Activated CD4-positive, alpha-beta T cell treated with anti-CD3 and anti-CD28 coated beads, Interleukin-2, amount 10 ng/mL, durations not matched to agents 24 days and 14 days (primary cell): ENCODE results near the gene NDUFA11. TPM values are rescaled to one million over a fixed set of nuclear protein-coding genes. Genes with fewer than 3 reads are reported as not detected.
"Not testable (repeated sequence)": the region's sequence is repeated elsewhere in the genome, so short reads cannot be mapped to it uniquely, and the experiment has no call there.

Experiments
- DNase-seq: peaks from one replicate; pipeline ENCODE4 v3.0.0; 2022
- H3K27ac Mint-ChIP-seq: one replicate; pipeline ENCODE4 v1.8.0; 2022; ENCODE audit warnings: mild to moderate bottlenecking, mixed read lengths
- H3K27me3 Mint-ChIP-seq: one replicate; pipeline ENCODE4 v1.8.0; 2022; ENCODE audit warnings: mixed read lengths
- H3K36me3 Mint-ChIP-seq: one replicate; pipeline ENCODE4 v1.8.0; 2022; ENCODE audit warnings: low read depth, mild to moderate bottlenecking, mixed read lengths
- H3K4me1 Mint-ChIP-seq: one replicate; pipeline ENCODE4 v1.8.0; 2021; ENCODE audit warnings: mixed read lengths
- H3K4me3 Mint-ChIP-seq: one replicate; pipeline ENCODE4 v1.8.0; 2022; ENCODE audit warnings: mild to moderate bottlenecking, moderate library complexity, mixed read lengths
- H3K9me3 Mint-ChIP-seq: one replicate; pipeline ENCODE4 v1.8.0; 2021; ENCODE audit warnings: mixed read lengths
- intact Hi-C: fragments of 100-400 bp; cut with micrococcal nuclease; formaldehyde crosslinking; loops from one replicate; pipeline ENCODE4 v1.15.1; 2023
- total RNA-seq: library from RNA; stranded (reverse); gene quantifications from 2 replicates; pipeline ENCODE4 v1.2.3, GENCODE V29; 2022

Gene NDUFA11
- total RNA-seq, 1 donor from 2014 or later = 251 TPM

DNA sequence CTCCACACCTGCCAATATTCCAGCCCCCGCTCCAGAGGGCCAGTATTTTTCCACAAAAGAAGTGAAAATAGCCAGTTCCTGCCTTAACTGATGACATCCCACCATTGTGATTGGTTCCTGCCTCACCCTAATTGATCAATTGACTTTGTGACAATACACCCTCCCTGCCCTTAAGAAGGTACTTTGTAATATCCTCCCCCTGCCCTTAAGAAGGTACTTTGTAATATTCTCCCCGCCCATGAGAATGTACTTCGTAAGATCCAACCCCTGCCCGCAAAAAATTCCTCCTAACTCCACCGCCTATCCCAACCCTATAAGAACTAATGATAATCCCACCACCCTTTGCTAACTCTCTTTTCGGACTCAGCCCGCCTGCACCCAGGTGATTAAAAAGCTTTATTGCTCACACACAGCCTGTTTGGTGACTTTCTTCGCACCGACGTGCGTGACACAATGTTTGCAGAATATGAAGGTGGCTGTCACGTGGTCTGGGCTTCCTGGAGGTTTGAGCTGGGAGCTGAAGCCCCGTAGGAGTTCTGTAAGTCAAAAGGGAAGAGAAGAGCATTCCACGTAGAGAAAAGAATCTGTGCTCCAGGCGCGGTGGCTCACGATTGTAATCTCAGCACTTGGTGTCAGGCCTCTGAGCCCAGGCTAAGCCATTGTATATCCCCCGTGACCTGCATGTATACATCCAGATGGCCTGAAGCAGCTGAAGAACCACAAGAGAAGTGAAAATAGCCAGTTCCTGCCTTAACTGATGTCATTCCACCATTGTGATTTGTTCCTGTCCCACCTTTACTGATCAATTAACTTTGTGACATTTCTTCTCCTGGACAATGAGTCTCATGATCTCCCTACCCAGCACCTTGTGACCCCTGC lies 46.1 kb downstream of the NDUFA11 start:
- Mint-ChIP-seq H3K27me3 (no peaks in the 10 kb centered on the region), H3K36me3 (no peaks in the 10 kb centered on the region), H3K9me3 (no peaks in the 10 kb centered on the region), H3K4me3 (no peak overlapping the region), H3K4me1 (no peaks in the 10 kb centered on the region), H3K27ac (no peak overlapping the region)
- DNase-seq = no peak
- intact Hi-C loops = no loop called here

DNA sequence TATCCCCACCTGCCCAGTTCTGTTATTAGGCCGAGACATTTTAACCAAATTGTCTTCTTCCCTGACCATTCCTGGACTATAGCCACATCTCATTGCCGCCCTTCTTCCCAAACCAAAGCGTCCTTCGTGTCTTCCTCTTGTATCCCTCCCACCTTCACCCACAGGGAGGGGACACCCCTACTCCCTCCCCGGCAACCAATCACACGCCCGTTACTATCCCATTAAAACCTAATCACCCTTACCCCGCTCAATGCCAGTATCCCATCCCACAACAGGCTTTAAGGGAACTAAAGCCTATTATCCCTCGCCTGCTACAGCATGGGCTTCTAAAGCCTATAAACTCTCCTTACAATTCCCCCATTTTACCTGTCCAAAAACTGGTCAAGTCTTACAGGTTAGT lies 48.4 kb downstream of the NDUFA11 start:
- H3K36me3 Mint-ChIP-seq, DNase-seq, H3K4me3 Mint-ChIP-seq, H3K9me3 Mint-ChIP-seq, H3K27ac Mint-ChIP-seq, intact Hi-C loops, H3K27me3 Mint-ChIP-seq, H3K4me1 Mint-ChIP-seq: not testable (repeated sequence)

DNA sequence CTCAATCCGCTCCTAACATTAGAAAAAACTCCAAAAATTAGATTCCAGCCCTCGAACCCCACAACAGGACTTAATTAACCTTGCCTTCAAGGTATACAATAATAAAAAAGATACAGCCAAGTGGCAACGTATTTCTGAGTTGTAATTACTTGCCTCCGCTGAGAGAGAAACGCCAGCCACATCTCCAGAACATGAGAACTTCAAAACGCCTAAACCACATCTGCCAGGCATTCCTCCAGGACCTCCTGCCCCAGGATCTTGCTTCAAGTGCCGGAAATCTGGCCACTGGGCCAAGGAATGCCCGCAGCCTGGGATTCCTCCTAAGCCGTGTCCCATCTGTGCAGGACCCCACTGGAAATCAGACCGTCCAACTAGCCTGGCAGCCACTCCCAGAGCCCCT lies 49.5 kb downstream of the NDUFA11 start:
- H3K27me3 Mint-ChIP-seq, H3K36me3 Mint-ChIP-seq, H3K4me1 Mint-ChIP-seq, H3K4me3 Mint-ChIP-seq, DNase-seq, intact Hi-C loops, H3K9me3 Mint-ChIP-seq, H3K27ac Mint-ChIP-seq: not testable (repeated sequence)

DNA sequence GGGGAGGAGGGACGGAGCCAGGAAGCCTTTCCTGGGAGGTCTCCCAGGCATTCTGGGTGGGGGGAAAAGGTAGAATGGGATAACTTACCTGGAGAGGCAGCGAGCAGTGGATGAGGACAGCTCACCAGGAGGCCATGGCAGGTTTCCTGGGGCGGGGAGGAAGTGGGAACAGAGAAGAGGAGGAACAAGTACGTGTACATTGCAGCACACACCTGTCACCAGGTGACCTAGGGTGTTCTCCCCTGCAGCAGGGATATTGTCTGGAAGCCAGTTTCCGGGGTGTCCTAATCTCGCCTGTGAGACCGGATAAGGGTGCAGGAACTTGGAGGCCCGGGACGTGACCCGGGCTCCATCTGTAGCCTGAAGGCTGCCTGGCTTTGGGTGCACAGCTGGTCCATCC lies 52.3 kb downstream of the NDUFA11 start, which contains the start of gene FUT3:
FUT3 (minus strand) TSS at position 148 of the 400 bp plus-strand sequence.
- Mint-ChIP-seq H3K36me3 (no peaks in the 10 kb centered on the region), H3K4me3 (no peak within 1 kb of the TSS), H3K4me1 (no peaks in the 10 kb centered on the region), H3K27me3 (peaks cover 1% of the 10 kb centered on the region), H3K27ac (no peak within 1 kb of the TSS), H3K9me3 (no peaks in the 10 kb centered on the region)
- no peak for DNase-seq
- intact Hi-C loops = no loop called here

DNA sequence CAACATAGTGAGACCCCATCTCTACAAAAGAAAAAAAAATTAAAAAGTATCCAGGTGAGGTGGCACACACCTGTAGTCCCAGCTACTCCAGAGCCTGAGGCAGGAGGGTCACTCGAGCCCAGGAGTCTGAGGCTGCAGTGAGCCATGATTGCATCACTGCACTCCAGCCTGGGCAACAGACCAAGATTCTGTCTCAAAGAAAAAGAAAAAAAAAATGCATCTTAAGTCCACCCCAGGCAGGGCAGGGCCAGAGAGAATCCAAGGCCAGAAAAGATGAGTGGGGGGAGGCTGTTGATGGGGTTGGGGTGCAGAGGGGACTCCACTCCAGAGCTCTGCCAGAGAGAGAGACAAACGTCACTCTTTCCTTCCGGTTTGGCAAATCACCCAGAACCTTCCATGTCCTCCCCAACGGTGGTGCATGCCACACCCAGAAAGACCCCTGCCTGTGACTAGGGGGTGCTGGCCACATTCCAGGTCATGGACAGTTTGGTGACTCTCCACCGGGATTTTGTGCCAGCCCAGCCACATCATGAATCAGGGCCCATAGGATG lies 52.8 kb downstream of the NDUFA11 start:
- Mint-ChIP-seq H3K36me3 (no peaks in the 10 kb centered on the region), H3K27ac (no peak overlapping the region), H3K4me1 (no peaks in the 10 kb centered on the region), H3K27me3 (peaks cover 1% of the 10 kb centered on the region), H3K4me3 (no peak overlapping the region), H3K9me3 (no peaks in the 10 kb centered on the region)
- no peak for DNase-seq
- intact Hi-C loops = no loop called here

DNA sequence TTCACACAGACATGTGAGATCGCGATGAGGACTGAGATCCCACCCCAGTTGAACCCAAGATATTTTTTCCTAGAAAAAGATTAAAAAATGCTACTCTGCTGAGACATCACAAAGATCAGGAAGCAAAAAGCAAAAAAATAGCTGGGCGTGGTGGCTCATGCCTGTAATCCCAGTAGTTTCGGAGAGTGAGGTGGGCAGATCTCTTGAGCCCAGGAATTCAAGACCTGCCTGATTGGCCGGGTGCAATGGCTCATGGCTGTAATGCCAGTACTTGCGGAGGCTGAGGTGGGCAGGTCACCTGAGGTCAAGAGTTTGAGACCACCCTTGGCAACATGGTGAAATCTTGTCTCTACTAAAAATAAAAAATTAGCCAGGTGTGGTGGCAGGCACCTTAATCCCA lies 53.4 kb downstream of the NDUFA11 start:
- no peaks in the 10 kb centered on the region for H3K9me3 Mint-ChIP-seq
- no peak overlapping the region for H3K27ac Mint-ChIP-seq
- H3K36me3 Mint-ChIP-seq = no peaks in the 10 kb centered on the region
- H3K27me3 Mint-ChIP-seq = peaks cover 1% of the 10 kb centered on the region
- intact Hi-C loops = no loop called here
- DNase-seq = no peak
- H3K4me3 Mint-ChIP-seq = no peak overlapping the region
- H3K4me1 Mint-ChIP-seq = no peaks in the 10 kb centered on the region

DNA sequence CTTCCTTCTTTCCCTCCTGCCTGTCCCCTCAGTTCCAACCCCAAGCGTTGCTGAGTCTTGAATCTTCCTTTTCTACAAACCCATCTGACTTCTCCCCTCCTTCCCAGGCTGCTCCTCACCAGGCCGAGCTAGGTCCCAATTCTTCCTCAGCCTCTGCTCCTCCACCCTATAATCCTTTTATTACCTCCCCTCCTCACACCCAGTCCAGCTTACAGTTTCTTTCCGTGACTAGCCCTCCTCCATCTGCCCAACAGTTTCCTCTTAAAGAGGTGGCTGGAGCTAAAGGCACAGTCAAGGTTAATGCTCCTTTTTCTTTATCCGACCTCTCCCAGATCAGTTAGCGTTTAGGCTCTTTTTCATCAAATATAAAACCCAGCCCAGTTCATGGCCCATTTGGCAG lies 55.0 kb downstream of the NDUFA11 start:
- DNase-seq, H3K27me3 Mint-ChIP-seq, H3K4me1 Mint-ChIP-seq, H3K4me3 Mint-ChIP-seq, H3K9me3 Mint-ChIP-seq, H3K36me3 Mint-ChIP-seq, intact Hi-C loops, H3K27ac Mint-ChIP-seq: not testable (repeated sequence)

DNA sequence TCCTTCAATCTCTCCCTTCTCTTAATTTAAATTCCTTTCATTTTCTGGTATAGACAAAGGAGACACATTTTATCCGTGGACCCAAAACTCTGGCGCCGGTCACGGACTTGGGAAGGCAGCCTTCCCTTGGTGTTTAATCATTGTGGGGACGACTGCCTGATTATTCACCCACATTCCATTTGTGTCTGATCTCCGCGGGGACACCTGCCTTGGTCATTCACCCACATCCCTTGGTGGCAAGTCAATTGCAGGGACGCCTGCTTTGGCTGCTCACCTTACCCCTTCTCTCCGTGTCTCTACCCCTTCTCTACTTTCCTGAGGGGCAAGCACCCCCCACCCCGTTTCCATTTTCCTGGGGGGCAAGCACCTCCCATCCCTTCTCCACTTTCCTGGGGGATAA lies 55.7 kb downstream of the NDUFA11 start:
- intact Hi-C loops, H3K4me1 Mint-ChIP-seq, H3K36me3 Mint-ChIP-seq, H3K9me3 Mint-ChIP-seq, DNase-seq, H3K27ac Mint-ChIP-seq, H3K4me3 Mint-ChIP-seq, H3K27me3 Mint-ChIP-seq: not testable (repeated sequence)

Other genes starting within 250 kb of the NDUFA11 start
- 56.2 and 63.4 TPM in 2 replicates for gene MICOS13, start 223.3 kb downstream of the NDUFA11 start, total RNA-seq
- 2.2 and 2.6 TPM in 2 replicates for gene HSD11B1L, start 222.8 kb downstream of the NDUFA11 start, total RNA-seq
- gene RPL36, start 213.5 kb downstream of the NDUFA11 start, total RNA-seq = 1,117 and 1,132 TPM in 2 replicates
- 220 and 240 TPM in 2 replicates for gene LONP1, start 183.6 kb downstream of the NDUFA11 start, total RNA-seq
- not detected in 2 replicates for gene CATSPERD, start 183.2 kb downstream of the NDUFA11 start, total RNA-seq
- 6.7 and 7.5 TPM in 2 replicates for gene PRR22, start 119.0 kb downstream of the NDUFA11 start, total RNA-seq
- gene DUS3L, start 112.6 kb downstream of the NDUFA11 start, total RNA-seq = 85.8 and 89.8 TPM in 2 replicates
- 0.47 and 0.61 TPM in 2 replicates for gene NRTN, start 98.7 kb downstream of the NDUFA11 start, total RNA-seq
- not detected in 2 replicates for gene FUT6, start 64.1 kb downstream of the NDUFA11 start, total RNA-seq
- not detected in 2 replicates for gene FUT3, start 52.3 kb downstream of the NDUFA11 start, total RNA-seq
- not detected in 2 replicates for gene FUT5, start 33.2 kb downstream of the NDUFA11 start, total RNA-seq
- 2.7 and 3.2 TPM in 2 replicates for gene VMAC, start 1.1 kb upstream of the NDUFA11 start, total RNA-seq
- gene CAPS, start 10.5 kb upstream of the NDUFA11 start, total RNA-seq = 4.0 and 4.1 TPM in 2 replicates
- 105 and 114 TPM in 2 replicates for gene RANBP3, start 74.3 kb upstream of the NDUFA11 start, total RNA-seq
- 10.5 and 10.7 TPM in 2 replicates for gene RFX2, start 206.7 kb upstream of the NDUFA11 start, total RNA-seq
- gene ACSBG2, start 231.9 kb upstream of the NDUFA11 start, total RNA-seq = not detected in 2 replicates